Mucosa of descending colon (tissue), 3 donors: ENCODE results near the gene AP4S1. TPM values are rescaled to one million over a fixed set of nuclear protein-coding genes. Genes with fewer than 3 reads are reported as not detected.

ENCODE experiments used
- ATAC-seq: fragments of 200-7000 bp; cut with Tn5 transposase; one replicate; pipeline ENCODE4 v1.9.1; 2020; ENCODE audit warnings: mild to moderate bottlenecking, moderate library complexity
- DNase-seq, 3 donors: peaks; one replicate each; pipeline ENCODE4 v3.0.0-alpha.2; 2020
- H3K36me3 ChIP-seq: fragments of 200-600 bp; one replicate; pipeline ENCODE4 v1.8.0; 2021; ENCODE audit warnings: low read depth, mild to moderate bottlenecking
- H3K4me1 ChIP-seq: fragments of 200-600 bp; one replicate; pipeline ENCODE4 v1.8.0; 2021; ENCODE audit warnings: low read depth, mild to moderate bottlenecking
- H3K4me3 ChIP-seq: fragments of 200-600 bp; one replicate; pipeline ENCODE4 v1.8.0; 2021; ENCODE audit warnings: mild to moderate bottlenecking
- H3K9me3 ChIP-seq: fragments of 200-600 bp; one replicate; pipeline ENCODE4 v1.8.0; 2021; ENCODE audit warnings: mild to moderate bottlenecking
- intact Hi-C, 2 donors: fragments of 100-400 bp; cut with DNase I in 1 of 2; cut with micrococcal nuclease in 1 of 2; formaldehyde crosslinking; loops; one replicate each; pipeline versions ENCODE4 v1.11.0 to v1.11.1; 2022; cut with DNase I, micrococcal nuclease
- total RNA-seq, 3 donors: library from RNA; stranded (reverse); fragmentation: NEBNext Ultra II Directional in 2 of 3; extraction: Animal tissue kit (Norgen Biotek cat#: 25700) in 2 of 3; gene quantifications; one replicate each; pipeline versions ENCODE4 v1.2.1 to v1.2.4, GENCODE V29; 2021 to 2023
- TF ChIP-seq, protein P1 (sequence below): fragments of 200-600 bp; IDR thresholded peaks from one replicate; pipeline ENCODE4 v1.8.0; 2022; ENCODE audit warnings: antibody characterized with exemption, mild to moderate bottlenecking
- donor health status: DM: no; HTN: no; CAD: no; lungs with moderate emphysema.
- donor health status: DM: no; HTN: no; CAD: no.
- donor health status: DM: no; HTN: yes; CAD: no.

AP4S1 gene
- total RNA-seq, 3 donors from 2014 or later = 3.0 to 9.9 (median 4.0) TPM

DNA sequence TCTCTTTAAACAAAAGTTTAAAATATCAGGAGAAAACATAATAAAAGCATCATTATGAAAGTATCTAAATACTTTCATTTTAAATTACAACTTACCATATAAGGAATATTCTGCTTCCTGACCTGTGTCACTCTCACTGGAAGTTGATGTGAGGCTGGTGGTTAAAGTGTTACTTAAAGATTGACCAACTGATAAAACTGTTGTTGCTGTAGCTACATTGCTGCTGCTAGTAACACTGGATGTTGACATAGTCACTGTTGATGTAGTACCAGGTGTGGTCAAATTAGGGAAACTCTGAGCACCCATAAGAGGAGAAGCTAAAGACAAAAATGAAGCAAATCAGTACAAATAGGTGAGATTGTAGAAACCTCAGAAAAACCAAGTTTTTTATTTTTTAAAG, 102.2 kb downstream of the AP4S1 start:
- DNase-seq = peak in 1 of 3 donors; percentile 37
- H3K4me3 ChIP-seq = no peak overlapping the region
- H3K36me3 ChIP-seq = peaks cover 7% of the 10 kb centered on the region
- no peaks in the 10 kb centered on the region for H3K9me3 ChIP-seq
- peaks cover 11% of the 10 kb centered on the region for H3K4me1 ChIP-seq
- TF ChIP-seq, protein P1, sequence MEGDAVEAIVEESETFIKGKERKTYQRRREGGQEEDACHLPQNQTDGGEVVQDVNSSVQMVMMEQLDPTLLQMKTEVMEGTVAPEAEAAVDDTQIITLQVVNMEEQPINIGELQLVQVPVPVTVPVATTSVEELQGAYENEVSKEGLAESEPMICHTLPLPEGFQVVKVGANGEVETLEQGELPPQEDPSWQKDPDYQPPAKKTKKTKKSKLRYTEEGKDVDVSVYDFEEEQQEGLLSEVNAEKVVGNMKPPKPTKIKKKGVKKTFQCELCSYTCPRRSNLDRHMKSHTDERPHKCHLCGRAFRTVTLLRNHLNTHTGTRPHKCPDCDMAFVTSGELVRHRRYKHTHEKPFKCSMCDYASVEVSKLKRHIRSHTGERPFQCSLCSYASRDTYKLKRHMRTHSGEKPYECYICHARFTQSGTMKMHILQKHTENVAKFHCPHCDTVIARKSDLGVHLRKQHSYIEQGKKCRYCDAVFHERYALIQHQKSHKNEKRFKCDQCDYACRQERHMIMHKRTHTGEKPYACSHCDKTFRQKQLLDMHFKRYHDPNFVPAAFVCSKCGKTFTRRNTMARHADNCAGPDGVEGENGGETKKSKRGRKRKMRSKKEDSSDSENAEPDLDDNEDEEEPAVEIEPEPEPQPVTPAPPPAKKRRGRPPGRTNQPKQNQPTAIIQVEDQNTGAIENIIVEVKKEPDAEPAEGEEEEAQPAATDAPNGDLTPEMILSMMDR = no peak
- intact Hi-C loops = no loop called here
- ATAC-seq = peak; percentile 99

DNA sequence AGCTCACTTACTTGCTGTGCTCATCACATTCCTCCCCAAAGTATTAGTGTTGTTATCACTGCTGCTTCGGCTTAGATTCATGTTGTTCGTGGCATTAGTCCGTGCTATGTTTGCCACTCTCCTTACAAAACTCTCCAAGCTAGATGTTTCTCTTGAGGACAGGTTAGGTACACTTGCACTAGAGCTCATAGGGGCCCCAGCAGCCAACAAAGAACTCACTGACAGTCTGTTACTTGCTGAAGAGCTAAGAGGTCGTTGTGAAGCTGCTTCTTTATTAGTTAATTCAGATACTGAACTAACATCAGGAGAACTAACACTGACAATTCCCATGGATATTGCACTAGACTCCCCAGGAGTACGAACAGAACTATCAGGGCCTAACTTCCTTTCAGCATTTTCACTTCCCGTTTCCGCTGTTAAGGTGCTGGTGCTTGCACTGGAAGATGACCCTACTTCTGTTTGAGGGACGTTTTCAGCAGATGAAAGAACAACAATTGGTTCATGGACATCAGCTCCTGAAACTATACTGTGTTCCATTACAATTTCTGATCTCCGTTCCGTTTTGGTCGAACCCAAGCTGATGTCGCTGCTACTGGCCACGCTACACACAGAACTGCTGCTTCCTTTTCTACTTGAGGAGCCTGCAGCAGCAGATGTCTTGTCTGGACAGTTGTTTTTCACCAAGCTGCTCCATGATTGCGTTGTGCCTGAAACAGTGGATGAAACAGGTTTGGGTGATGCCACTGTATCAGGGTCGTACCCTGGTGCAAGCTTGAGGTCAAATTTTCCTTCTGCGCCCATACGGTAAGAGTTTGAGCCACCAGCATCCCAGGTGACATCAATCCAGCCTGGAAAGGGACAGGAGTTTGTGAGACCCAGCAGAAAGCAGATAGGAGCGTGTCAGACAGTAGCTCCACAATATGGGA, 103.4 kb downstream of the AP4S1 start:
- intact Hi-C loops = no loop called here
- Histone ChIP-seq H3K4me3 (no peak overlapping the region), H3K36me3 (no peaks in the 10 kb centered on the region), H3K9me3 (no peaks in the 10 kb centered on the region), H3K4me1 (peaks cover 11% of the 10 kb centered on the region)
- ATAC-seq = no peak
- TF ChIP-seq, protein P1 = no peak
- no peak for DNase-seq

DNA sequence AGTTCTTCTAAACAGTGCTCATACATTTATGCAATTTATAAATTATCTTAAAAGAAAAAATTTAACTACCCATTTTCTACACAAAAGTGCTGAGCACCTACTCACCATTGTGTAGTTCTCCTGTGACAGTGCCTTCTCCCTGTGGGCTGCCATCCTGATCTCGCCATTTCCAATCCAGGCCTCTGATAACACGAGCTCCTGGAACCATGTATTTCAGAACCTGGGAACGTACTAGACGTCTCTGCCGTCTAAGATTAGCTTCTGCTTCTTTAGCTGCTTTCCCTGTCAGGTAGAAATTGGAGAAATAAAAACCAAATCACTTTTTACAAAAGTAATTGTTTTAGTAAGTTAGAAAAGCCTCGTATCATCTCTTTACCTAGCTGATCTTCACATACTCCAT, 107.7 kb downstream of the AP4S1 start:
- no peak overlapping the region for H3K4me3 ChIP-seq
- no peaks in the 10 kb centered on the region for H3K9me3 ChIP-seq
- ATAC-seq (no peak), DNase-seq (no peak)
- peaks cover 8% of the 10 kb centered on the region for H3K4me1 ChIP-seq
- TF ChIP-seq, protein P1 = no peak
- intact Hi-C loops = no loop called here
- H3K36me3 ChIP-seq = no peaks in the 10 kb centered on the region

DNA sequence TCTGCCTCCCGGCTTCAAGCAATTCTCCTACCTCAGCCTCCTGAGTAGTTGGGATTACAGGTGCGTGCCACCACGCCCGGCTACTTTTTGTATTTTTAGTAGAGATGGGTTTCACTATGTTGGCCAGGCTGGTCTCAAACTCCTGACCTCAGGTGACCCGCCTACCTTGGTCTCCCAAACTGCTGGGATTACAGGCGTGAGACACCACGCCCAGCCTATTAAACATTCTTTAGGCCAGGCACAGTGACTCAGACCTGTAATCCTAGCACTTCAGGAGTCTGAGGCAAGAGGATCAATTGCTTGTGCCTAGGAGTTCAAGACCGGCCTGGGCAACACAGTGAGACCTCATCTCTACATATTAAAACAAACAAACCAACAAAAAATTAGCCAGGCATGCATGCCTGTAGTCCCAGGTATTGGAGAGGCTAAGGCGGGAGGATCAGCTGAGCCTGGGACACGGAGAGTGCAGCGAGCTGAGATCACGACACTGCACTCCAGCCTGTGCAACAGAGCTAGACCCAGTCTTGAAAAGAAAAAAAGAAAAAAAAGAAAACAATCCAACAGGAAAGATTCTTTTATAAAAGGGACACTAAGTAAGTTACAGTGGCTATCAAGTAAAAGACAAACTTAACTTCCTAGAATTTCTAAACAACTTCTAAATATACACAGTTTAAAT, 111.9 kb downstream of the AP4S1 start:
- DNase-seq (no peak), ATAC-seq (peak; percentile 74)
- H3K4me3 ChIP-seq = no peak overlapping the region
- no peaks in the 10 kb centered on the region for H3K36me3 ChIP-seq
- intact Hi-C loops = no loop called here
- H3K4me1 ChIP-seq = no peaks in the 10 kb centered on the region
- TF ChIP-seq, protein P1 = no peak
- H3K9me3 ChIP-seq = no peaks in the 10 kb centered on the region

DNA sequence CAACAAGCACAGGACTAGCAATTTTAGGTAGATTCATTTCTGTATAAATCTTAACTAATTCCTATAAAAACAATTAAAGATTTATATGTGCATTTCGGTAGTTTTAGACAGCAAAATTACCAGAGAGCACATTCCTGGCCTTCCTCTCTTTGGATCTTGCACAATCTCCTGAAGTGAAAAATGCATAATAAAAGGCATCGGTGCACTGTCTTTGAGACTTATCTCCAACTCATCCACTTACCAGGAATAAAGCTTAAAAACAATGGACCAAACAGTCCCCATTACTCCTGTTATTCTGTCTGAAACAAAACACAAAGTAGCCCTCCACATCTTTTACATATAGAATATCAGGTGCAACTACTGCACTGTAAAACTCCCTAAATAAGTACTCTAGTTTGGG, 112.9 kb downstream of the AP4S1 start:
- ATAC-seq = no peak
- intact Hi-C loops = no loop called here
- TF ChIP-seq, protein P1 = no peak
- Histone ChIP-seq H3K9me3 (no peaks in the 10 kb centered on the region), H3K4me3 (no peak overlapping the region), H3K4me1 (no peaks in the 10 kb centered on the region), H3K36me3 (no peaks in the 10 kb centered on the region)
- no peak for DNase-seq
